Measurements from ENCODE around the gene CNOT9. TPM values are rescaled to one million over a fixed set of nuclear protein-coding genes. Genes with fewer than 3 reads are reported as not detected.

CNOT9 gene
- total RNA-seq, 4 donors from 2014 or later: 35.7 to 88.7 (median 57.9) TPM

DNA sequence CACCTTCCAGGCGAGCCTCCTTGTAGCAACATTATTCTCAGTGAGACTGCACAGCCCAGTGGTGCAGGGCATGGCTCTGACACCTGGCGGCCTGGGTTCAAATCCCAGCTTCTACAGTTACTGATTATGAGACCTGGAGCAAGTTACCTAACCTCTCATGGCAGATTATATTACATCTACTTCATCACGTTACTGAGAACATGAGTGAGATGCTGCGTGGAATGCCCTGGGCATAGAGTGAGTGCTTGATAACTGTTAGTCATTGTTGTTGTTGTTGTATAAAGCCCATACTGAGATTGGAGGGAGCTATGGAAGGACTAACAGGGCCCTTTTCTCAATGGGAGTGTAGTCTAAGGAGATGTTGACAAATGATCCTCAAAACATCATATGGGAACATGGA lies 57.7 kb downstream of the CNOT9 start:
- TF ChIP-seq, protein P1, sequence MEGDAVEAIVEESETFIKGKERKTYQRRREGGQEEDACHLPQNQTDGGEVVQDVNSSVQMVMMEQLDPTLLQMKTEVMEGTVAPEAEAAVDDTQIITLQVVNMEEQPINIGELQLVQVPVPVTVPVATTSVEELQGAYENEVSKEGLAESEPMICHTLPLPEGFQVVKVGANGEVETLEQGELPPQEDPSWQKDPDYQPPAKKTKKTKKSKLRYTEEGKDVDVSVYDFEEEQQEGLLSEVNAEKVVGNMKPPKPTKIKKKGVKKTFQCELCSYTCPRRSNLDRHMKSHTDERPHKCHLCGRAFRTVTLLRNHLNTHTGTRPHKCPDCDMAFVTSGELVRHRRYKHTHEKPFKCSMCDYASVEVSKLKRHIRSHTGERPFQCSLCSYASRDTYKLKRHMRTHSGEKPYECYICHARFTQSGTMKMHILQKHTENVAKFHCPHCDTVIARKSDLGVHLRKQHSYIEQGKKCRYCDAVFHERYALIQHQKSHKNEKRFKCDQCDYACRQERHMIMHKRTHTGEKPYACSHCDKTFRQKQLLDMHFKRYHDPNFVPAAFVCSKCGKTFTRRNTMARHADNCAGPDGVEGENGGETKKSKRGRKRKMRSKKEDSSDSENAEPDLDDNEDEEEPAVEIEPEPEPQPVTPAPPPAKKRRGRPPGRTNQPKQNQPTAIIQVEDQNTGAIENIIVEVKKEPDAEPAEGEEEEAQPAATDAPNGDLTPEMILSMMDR (IDR thresholded peaks at IDR 0.05): no peak
- DNase-seq (ENCODE audit: low spot score) (no peak), ATAC-seq (ENCODE audit: low FRiP score) (no peak)

DNA sequence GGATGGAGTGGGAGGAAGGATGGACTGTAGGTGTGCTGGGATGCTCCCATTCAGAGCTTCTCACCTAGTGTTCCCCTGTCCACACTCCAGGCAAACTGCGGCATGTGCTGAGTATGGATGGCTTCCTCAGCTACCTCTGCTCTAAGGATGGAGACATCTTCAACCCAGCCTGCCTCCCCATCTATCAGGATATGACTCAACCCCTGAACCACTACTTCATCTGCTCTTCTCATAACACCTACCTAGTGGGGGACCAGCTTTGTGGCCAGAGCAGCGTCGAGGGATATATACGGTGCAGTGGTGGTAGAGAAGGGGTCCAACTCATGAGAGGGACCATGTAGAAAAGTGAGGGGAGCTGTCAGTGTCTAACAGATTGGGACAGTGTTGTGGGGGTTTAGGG lies 59.3 kb downstream of the CNOT9 start:
- DNase-seq (ENCODE audit: low spot score) (no peak), ATAC-seq (ENCODE audit: low FRiP score) (no peak)
- TF ChIP-seq, protein P1 (IDR thresholded peaks at IDR 0.05): no peak

DNA sequence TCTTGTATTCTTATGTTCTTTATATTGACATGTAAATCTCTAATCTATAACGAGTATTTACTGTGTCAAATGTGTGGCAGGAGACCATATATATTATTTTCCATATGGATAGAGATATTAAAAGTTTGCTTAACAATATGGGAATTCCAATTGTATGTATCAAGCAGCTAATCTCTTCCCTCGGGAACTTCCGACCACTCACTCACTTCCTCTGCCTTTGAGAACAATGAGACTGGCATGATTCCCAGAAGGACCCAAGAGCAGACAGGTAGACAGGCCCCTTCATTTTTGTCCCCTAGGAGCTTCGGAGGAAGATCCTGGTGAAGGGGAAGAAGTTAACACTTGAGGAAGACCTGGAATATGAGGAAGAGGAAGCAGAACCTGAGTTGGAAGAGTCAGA lies 63.2 kb downstream of the CNOT9 start:
- ATAC-seq (ENCODE audit: low FRiP score): no peak
- DNase-seq (ENCODE audit: low spot score): no peak
- TF ChIP-seq, protein P1 (IDR thresholded peaks at IDR 0.05): no peak

DNA sequence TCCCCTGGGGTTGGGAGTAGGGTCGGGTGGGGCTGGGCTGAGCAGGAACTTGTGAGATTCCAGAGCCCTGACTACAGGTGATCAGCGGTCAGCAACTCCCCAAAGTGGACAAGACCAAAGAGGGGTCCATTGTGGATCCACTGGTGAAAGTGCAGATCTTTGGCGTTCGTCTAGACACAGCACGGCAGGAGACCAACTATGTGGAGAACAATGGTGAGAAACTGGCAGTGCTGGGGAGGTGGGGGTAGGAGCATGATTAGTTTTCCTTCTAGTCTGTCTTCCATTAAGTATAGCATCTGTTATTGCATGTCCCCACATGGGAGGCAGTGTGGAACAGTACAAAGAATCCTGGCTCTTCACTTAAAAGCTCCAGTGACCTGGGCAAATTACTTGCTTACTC lies 67.1 kb downstream of the CNOT9 start:
- TF ChIP-seq, protein P1 (IDR thresholded peaks at IDR 0.05): no peak
- ATAC-seq (ENCODE audit: low FRiP score): no peak

DNA sequence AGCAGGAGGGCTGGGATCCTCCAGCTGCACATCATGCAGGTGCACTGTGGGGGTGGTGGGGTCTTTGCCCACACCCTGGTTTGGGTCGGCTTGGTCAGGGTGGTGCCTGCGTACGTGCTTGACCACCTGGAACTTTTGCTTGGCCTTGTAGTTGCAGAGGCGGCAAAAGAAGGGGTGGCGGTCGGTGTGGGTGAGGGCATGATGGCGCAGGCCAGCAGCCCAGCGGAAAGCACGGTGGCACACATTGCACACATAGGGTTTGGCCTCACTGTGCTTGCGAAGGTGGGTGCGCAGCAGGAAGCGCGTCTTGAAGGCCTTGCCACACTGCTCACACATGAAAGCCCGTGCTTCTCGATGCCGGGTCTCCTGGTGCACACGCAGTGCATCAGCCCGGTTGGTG lies 69.7 kb downstream of the CNOT9 start:
- TF ChIP-seq, protein P1 (IDR thresholded peaks at IDR 0.05): no peak
- DNase-seq (ENCODE audit: low spot score) (no peak), ATAC-seq (ENCODE audit: low FRiP score) (no peak)

More for the DNA sequence above, 67.1 kb downstream of the CNOT9 start:
- DNase-seq (ENCODE audit: low spot score): no peak

DNA sequence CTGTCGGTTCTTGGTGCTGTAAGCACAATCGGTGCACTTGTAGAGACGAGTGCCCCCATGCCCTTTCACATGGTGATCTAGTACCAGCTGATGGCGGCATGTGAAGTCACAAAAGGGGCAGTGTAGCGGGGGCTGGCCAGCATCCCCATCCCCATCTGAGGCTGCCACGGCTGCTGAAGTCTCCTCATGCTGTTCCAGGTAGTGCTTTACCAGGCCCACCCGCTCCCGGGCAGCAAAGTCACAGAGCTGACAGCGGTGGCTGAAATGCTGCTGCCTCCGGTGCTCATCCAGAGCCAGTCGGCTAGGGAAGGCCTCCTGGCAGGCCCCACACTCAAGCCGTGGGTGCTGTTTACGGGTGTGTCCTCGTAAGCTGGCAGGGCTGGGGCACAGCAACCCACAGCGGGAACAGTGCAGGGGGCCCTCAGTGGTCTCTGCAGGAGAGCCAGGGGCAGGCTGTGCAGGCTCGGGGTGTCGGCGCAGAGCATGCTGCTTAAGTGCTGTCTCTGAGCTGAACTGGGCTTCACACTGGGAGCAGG lies 73.5 kb downstream of the CNOT9 start:
- TF ChIP-seq, protein P1 (IDR thresholded peaks at IDR 0.05): no peak
- DNase-seq (ENCODE audit: low spot score) (no peak), ATAC-seq (ENCODE audit: low FRiP score) (no peak)

DNA sequence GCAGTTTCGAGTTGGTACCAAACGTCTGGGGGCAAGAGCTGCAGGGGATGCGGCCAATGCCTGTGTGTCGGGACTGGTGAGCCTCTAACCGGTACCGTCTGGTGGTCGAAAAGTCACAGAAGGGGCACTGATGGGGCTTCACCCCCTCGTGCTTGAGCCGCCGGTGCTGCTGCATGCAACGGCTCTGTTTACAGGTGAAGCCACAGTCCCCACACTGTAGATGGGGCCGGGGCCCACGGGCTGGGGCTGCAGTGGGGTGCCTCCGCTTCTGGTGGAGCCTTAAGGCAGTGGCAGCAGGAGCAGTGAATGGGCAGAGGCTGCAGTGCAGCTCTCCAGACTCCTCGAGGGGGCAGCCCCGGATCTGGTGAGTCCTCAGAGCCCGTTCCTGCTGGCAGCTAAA lies 74.1 kb downstream of the CNOT9 start:
- DNase-seq (ENCODE audit: low spot score) (no peak), ATAC-seq (ENCODE audit: low FRiP score) (no peak)
- TF ChIP-seq, protein P1 (IDR thresholded peaks at IDR 0.05): no peak

Data from omental fat pad (tissue), 4 donors.